Suprapubic skin (tissue), 4 donors: Measurements from ENCODE around the gene RPP25L. TPM values are rescaled to one million over a fixed set of nuclear protein-coding genes. Genes with fewer than 3 reads are reported as not detected.

Experiments
- DNase-seq, 2 donors: peaks; one replicate each; pipeline ENCODE4 v3.0.0-alpha.2; 2019; ENCODE audit warnings: low spot score in 2 of 2
- H3K27ac ChIP-seq: fragments of 200-600 bp; sonication (generic); one replicate; pipeline ENCODE4 v1.5.1; 2019
- H3K27me3 ChIP-seq: fragments of 200-600 bp; sonication (generic); one replicate; pipeline ENCODE4 v1.5.1; 2019
- H3K36me3 ChIP-seq: fragments of 200-600 bp; sonication (generic); one replicate; pipeline ENCODE4 v1.5.1; 2019
- H3K4me1 ChIP-seq: fragments of 200-600 bp; sonication (generic); one replicate; pipeline ENCODE4 v1.5.1; 2019
- H3K4me3 ChIP-seq: fragments of 200-600 bp; sonication (generic); one replicate; pipeline ENCODE4 v1.5.1; 2019; ENCODE audit warnings: mild to moderate bottlenecking
- H3K9me3 ChIP-seq: fragments of 200-600 bp; sonication (generic); one replicate; pipeline ENCODE4 v1.5.1; 2019
- CTCF ChIP-seq, 2 donors: fragments of 200-600 bp in 1 of 2; fragments of 450-650 bp in 1 of 2; sonication (generic) in 1 of 2; IDR thresholded peaks; one replicate each; pipeline ENCODE4 v1.5.1; 2016 to 2019; ENCODE audit warnings: antibody characterized with exemption in 2 of 2, mild to moderate bottlenecking in 1 of 2, moderate library complexity in 1 of 2
- EP300 ChIP-seq: sonication (generic); formaldehyde crosslinking; IDR thresholded peaks from one replicate; pipeline ENCODE4 v1.6.1; 2017; ENCODE audit warnings: antibody characterized with exemption
- POLR2A ChIP-seq, 2 donors: fragments of 450-650 bp; IDR thresholded peaks; one replicate each; pipeline ENCODE4 v1.6.1; 2017; ENCODE audit warnings: antibody characterized with exemption in 2 of 2, mild to moderate bottlenecking in 2 of 2, moderate library complexity in 2 of 2
- POLR2AphosphoS5 ChIP-seq, 3 donors: sonication (generic); formaldehyde crosslinking; IDR thresholded peaks; one replicate each; pipeline ENCODE4 v1.6.1; 2017; ENCODE audit warnings: antibody characterized with exemption in 3 of 3
- WGBS: methylation state at CpG from one replicate; pipeline ENCODE4 v1.1.5; 2018; 5-methylcytosine and 5-hydroxymethylcytosine counted together
- total RNA-seq, 4 donors: library from RNA; depleted of rRNA; stranded (reverse); fragments of >200 nt; gene quantifications; one replicate each; pipeline ENCODE4 v1.1.0, GENCODE V29; 2016

The RPP25L gene
- total RNA-seq, 4 donors from 2014 or later: 20.3 to 50.4 (median 25.1) TPM

GRCh38 chr9:34566322-34566721, 45.6 kb downstream of the RPP25L start:
- Histone ChIP-seq H3K27me3 (peaks cover 9% of the 10 kb centered on the region), H3K4me3 (no peak overlapping the region), H3K9me3 (no peaks in the 10 kb centered on the region), H3K4me1 (no peaks in the 10 kb centered on the region), H3K36me3 (no peaks in the 10 kb centered on the region), H3K27ac (no peak overlapping the region)
- TF ChIP-seq POLR2AphosphoS5 (IDR thresholded peaks at IDR 0.05): no peak
- no peak for TF ChIP-seq CTCF (IDR thresholded peaks at IDR 0.05)
- TF ChIP-seq POLR2A (IDR thresholded peaks at IDR 0.05): no peak
- TF ChIP-seq EP300: no peak
- 79% methylated on average over 6 of the region's 8 CpGs for WGBS
- no peak for DNase-seq

GRCh38 chr9:34565856-34566255, 46.0 kb downstream of the RPP25L start:
- H3K27ac ChIP-seq: no peak overlapping the region
- no peak for DNase-seq
- H3K36me3 ChIP-seq: no peaks in the 10 kb centered on the region
- no peak overlapping the region for H3K4me3 ChIP-seq
- WGBS: 92% methylated on average over 5 of the region's 8 CpGs
- H3K27me3 ChIP-seq: peaks cover 10% of the 10 kb centered on the region
- no peak for TF ChIP-seq EP300
- no peak for TF ChIP-seq CTCF (IDR thresholded peaks at IDR 0.05)
- TF ChIP-seq POLR2AphosphoS5 (IDR thresholded peaks at IDR 0.05): no peak
- TF ChIP-seq POLR2A (IDR thresholded peaks at IDR 0.05): no peak
- no peaks in the 10 kb centered on the region for H3K9me3 ChIP-seq
- H3K4me1 ChIP-seq: peaks cover 1% of the 10 kb centered on the region

GRCh38 chr9:34564617-34565016, 47.3 kb downstream of the RPP25L start:
- H3K4me1 ChIP-seq: peaks cover 14% of the 10 kb centered on the region
- H3K4me3 ChIP-seq: no peak overlapping the region
- no peaks in the 10 kb centered on the region for H3K36me3 ChIP-seq
- WGBS: 92% methylated on average over 16 of the region's 16 CpGs
- no peaks in the 10 kb centered on the region for H3K9me3 ChIP-seq
- no peak for TF ChIP-seq POLR2A (IDR thresholded peaks at IDR 0.05)
- TF ChIP-seq EP300: no peak
- no peak for TF ChIP-seq POLR2AphosphoS5 (IDR thresholded peaks at IDR 0.05)
- TF ChIP-seq CTCF (IDR thresholded peaks at IDR 0.05): no peak
- H3K27me3 ChIP-seq: peaks cover 13% of the 10 kb centered on the region
- H3K27ac ChIP-seq: no peak overlapping the region
- no peak for DNase-seq

- no peak overlapping the region for H3K4me3 ChIP-seq
- H3K9me3 ChIP-seq: no peaks in the 10 kb centered on the region
- no peak for TF ChIP-seq CTCF (IDR thresholded peaks at IDR 0.05)
- TF ChIP-seq POLR2A (IDR thresholded peaks at IDR 0.05): no peak
- TF ChIP-seq POLR2AphosphoS5 (IDR thresholded peaks at IDR 0.05): no peak
- TF ChIP-seq EP300: no peak
- 68% methylated on average over 5 of the region's 5 CpGs for WGBS
- peaks cover 22% of the 10 kb centered on the region for H3K27me3 ChIP-seq
- no peak for DNase-seq
- no peaks in the 10 kb centered on the region for H3K36me3 ChIP-seq
- peaks cover 19% of the 10 kb centered on the region for H3K4me1 ChIP-seq
- no peak overlapping the region for H3K27ac ChIP-seq
Measured at GRCh38 chr9:34563262-34563661, 48.6 kb downstream of the RPP25L start.

GRCh38 chr9:34562135-34562745, 49.7 kb downstream of the RPP25L start:
- Histone ChIP-seq H3K36me3 (no peaks in the 10 kb centered on the region), H3K9me3 (no peaks in the 10 kb centered on the region), H3K27ac (no peak overlapping the region), H3K27me3 (peaks cover 29% of the 10 kb centered on the region), H3K4me3 (no peak overlapping the region), H3K4me1 (peaks cover 19% of the 10 kb centered on the region)
- WGBS: 93% methylated on average over 7 of the region's 7 CpGs
- no peak for DNase-seq
- TF ChIP-seq EP300 (no peak), POLR2AphosphoS5 (IDR thresholded peaks at IDR 0.05) (no peak), CTCF (IDR thresholded peaks at IDR 0.05) (peak in 1 of 2 donors; percentile 15), POLR2A (IDR thresholded peaks at IDR 0.05) (no peak)
